IPS-NIHi7 (cell line): ENCODE results near the gene ZNF624.
"Not testable (repeated sequence)": the region's sequence is repeated elsewhere in the genome, so short reads cannot be mapped to it uniquely, and the experiment has no call there.

ENCODE experiments used
- DNase-seq: peaks from one replicate; pipeline ENCODE4 v3.0.0; 2012; ENCODE audit warnings: mixed read lengths; ENCODE audit errors: extremely low spot score

Gene ZNF624

GRCh38 chr17:16653367-16654041 lies at the start of gene ZNF624:
ZNF624 (minus strand) TSS chr17:16653850.
- peak; percentile 98 for DNase-seq

- DNase-seq, result not testable (repeated sequence)
These were observed 44.0 kb upstream of the ZNF624 start for GRCh38 chr17:16697603-16698002.

- not testable (repeated sequence) for DNase-seq
These were observed 36.8 kb upstream of the ZNF624 start for GRCh38 chr17:16690447-16690846.

- DNase-seq, result peak; percentile 34
These were observed 36.2 kb upstream of the ZNF624 start, which contains the start of gene CCDC144A for GRCh38 chr17:16689731-16690281. CCDC144A (plus strand) TSS chr17:16690241; CDS start chr17:16690401, 160 bp downstream.

GRCh38 chr17:16687151-16687550 lies 33.5 kb upstream of the ZNF624 start:
- peak; percentile 13 for DNase-seq

GRCh38 chr17:16686019-16686418 lies 32.4 kb upstream of the ZNF624 start:
- not testable (repeated sequence) for DNase-seq

GRCh38 chr17:16683290-16684138 lies 29.9 kb upstream of the ZNF624 start:
- not testable (repeated sequence) for DNase-seq

GRCh38 chr17:16676676-16677268 lies 23.1 kb upstream of the ZNF624 start:
- DNase-seq, result no peak

- DNase-seq, result peak; percentile 23
These were observed 13.4 kb upstream of the ZNF624 start for GRCh38 chr17:16666907-16667636.

GRCh38 chr17:16666553-16666906 lies 12.9 kb upstream of the ZNF624 start:
- DNase-seq, result not testable (repeated sequence)

- DNase-seq, result no peak
These were observed 9.3 kb upstream of the ZNF624 start for GRCh38 chr17:16662936-16663335.

GRCh38 chr17:16661217-16661616 lies 7.6 kb upstream of the ZNF624 start:
- no peak for DNase-seq

- DNase-seq, result no peak
These were observed 743 bp downstream of the ZNF624 start for GRCh38 chr17:16652847-16653366.

GRCh38 chr17:16652252-16652651 lies 1.4 kb downstream of the ZNF624 start:
- DNase-seq, result no peak

- peak; percentile 7 for DNase-seq
These were observed 4.1 kb downstream of the ZNF624 start for GRCh38 chr17:16649585-16649984.

- DNase-seq, result no peak
These were observed 14.2 kb downstream of the ZNF624 start for GRCh38 chr17:16639438-16639837.

- no peak for DNase-seq
These were observed 30.4 kb downstream of the ZNF624 start for GRCh38 chr17:16623282-16623681.

- no peak for DNase-seq
These were observed 30.9 kb downstream of the ZNF624 start for GRCh38 chr17:16622540-16623277.

- no peak for DNase-seq
These were observed 36.1 kb downstream of the ZNF624 start for GRCh38 chr17:16617481-16618060.

- no peak for DNase-seq
These were observed 54.1 kb downstream of the ZNF624 start for GRCh38 chr17:16599537-16599936.
